GM11168 (cell line): ENCODE measurements around the gene TNIP3.

Experiments
- in situ Hi-C: fragments of 300-500 bp; cut with MboI; formaldehyde crosslinking; loops from one replicate; pipeline ENCODE4 v1.12.0; 2022; ENCODE audit warnings: low sequenced_read_pairs; ENCODE audit not compliant: unreplicated experiment

Gene TNIP3

DNA sequence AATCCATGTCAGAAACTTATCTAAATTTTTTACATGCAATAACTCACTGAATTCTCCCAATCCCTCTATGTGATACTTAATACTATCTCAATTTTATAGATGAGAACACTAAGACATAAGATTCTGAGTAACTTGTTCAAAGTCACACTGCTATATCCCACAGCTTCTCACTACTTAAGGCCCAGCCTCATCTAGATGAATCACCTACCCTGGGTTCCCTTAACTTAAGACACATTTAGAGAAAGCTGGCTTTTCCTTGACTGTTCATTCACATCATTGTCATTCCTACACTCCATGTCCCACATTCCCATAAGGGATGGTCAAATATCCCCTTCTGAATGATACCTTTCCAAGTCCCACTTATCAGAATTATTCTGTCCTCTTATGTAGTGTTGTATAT is 21.0 kb downstream of the TNIP3 start:
- in situ Hi-C loops: no loop called here

DNA sequence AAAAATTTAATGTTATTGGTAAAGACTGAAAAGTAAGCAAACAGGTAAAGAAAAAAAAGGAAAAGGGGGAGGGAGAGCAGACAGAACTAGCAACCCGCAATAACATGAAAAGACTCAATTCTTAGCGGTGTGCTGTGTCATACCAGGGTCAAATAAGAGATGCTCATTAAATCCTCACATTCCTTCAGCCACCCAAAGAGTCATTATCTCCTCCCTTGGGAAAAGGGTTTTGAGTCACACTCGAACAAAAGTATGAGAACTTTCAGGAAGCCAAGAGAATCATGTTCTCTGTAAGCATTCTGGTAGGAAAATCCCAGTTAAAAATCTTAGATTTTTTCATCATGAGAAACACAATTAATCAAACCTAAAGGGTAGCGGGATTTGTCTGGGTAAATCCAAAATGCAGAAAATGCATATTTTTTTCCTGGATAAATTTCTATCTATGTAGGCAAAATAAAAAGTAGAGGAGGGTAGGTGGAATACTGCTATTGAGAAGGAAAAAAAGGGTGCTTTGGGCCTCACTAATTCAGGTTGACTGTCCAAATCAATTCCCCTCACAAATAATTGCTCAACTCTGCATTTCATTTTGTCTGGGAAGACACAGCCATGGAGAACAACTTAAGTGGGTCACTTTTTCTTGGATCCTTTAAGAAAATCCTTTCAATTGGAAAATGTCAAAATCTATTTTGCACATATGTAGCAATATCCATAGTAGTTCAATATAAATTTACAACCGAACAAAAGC is 23.2 kb downstream of the TNIP3 start:
- in situ Hi-C loops: no loop called here

DNA sequence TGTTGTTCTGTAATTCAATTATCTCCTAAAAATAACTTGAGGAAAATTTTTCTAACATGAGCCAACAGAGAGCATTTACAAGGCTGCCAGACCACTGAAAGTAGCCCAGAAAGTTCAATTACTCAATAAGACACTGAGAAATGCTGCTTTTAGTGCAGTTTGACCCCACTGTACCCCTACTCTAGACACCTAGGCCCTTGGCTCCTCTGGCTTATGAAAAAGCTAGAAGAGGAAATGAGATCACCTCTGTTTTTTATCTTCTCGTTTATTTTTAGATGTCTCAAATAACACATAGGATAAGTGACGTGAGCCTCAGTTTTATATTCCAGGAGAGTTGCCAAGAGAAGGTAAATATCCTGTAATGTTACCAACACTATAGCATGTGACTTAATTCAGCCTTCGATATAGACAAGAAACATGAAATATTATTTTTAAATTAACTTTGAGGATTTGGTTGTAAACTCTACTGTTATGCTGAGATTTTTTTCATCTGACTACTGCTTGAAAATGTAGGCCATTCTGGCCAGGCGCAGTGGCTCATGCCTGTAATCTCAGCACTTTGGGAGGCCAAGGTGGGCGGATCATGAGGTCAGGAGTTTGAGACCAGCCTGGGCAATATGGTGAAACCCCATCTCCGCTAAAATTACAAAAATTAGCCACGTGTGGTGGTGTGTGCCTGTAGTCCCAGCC is 24.4 kb downstream of the TNIP3 start:
- in situ Hi-C loops: no loop called here

DNA sequence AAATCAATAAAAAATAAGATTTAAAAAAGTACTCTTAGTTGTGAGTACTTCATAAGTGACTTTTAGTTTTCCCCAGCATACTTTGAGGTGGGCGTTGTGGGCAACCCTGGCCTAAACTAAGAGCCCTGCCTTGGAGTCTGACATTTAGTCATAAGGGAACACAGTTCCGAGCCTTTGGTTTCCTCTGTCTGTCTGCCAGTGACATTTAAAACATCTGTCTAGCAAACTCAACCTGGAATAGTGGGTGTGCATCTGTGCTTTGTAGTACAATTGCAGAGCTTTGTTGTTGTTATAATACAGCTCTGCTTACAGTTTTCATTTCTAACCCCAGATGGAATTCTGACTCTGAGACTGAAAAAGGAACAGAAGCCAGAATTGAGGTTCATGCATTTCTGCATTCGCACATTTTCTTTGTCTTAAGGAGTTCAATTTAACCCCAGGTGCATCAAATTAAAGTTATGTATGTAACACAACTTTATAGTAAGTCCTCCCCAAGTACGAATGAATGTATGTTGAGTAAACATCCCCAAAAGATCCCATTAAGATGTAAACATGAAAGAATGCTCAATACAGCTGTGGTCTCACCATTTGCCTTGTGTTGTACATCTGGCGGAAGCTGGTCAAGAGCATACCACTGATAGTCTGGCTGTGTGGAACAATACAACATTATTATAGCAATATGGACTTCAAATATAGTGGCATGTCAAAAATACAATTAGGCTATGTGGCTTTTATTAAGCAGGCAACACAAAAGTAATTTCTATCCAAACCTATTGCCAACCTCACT is 25.9 kb downstream of the TNIP3 start:
- in situ Hi-C loops: no loop called here

DNA sequence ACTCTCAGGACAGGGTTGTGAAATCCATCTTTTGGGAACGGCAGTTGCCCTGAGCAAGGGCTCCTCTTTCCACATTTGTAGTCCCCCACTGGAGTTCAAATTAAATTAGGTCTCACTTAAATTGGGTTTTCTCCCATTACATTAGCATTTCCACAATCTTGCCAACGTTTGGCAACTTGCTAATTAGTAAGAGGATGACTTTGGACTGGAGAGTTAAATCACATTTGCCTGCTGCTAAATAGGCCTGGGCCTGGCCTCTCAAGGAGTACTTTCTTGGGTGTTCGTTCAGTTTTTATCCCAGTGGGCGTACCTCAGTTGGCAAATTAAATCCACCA is 33.8 kb downstream of the TNIP3 start:
- in situ Hi-C loops: no loop called here

DNA sequence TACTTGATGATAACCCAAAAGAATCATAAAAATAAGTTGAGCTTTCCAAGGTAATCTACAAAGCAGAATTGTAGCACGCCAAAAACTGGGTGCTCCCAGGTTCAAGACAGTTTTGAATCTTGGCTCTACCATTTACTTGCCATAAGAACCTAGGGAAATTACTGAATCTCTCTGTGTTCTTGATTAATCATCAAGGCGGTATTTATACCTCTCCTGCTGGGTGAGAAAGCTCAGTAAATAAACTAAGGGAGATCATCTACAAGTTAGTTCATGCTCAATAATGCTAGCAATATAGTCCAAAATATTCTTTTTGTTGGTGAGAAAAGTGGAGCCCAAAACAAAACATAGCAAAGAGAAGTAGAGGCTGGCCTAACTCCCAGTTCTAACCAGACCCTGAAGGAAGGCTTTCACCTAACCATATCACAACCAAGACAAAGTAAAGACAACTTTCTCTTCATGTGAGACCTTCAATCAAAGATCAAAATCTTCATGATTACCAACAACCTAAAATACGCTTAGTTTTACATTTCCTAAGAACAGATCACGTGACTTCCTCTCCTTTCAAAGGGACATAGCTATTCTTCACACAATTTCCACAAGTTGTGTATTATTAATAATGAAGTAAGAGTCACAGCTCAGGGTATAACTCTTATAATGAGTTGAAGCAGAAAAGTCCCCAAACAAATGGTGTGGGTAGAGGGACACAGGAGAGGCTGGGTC is 34.4 kb downstream of the TNIP3 start:
- in situ Hi-C loops: no loop called here

DNA sequence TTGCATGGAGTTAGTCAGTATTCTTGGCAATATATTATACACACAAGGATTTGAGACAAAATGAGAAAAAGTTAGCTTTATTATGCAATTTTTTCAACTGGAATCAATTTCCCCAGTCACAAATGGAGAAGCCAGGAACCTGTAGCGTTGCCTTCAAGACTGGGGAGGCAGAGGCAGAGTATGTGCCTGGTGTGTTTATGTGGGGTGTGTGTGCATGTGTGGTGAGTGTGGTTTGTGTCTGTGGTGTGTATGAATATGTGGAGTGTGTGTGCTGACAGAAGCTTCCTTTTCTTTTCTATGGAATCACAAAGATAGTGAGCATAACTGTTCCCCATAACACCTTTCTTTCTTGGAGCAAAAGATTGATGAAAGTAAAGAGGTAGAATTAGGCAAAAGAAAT is 37.0 kb downstream of the TNIP3 start:
- in situ Hi-C loops: no loop called here

DNA sequence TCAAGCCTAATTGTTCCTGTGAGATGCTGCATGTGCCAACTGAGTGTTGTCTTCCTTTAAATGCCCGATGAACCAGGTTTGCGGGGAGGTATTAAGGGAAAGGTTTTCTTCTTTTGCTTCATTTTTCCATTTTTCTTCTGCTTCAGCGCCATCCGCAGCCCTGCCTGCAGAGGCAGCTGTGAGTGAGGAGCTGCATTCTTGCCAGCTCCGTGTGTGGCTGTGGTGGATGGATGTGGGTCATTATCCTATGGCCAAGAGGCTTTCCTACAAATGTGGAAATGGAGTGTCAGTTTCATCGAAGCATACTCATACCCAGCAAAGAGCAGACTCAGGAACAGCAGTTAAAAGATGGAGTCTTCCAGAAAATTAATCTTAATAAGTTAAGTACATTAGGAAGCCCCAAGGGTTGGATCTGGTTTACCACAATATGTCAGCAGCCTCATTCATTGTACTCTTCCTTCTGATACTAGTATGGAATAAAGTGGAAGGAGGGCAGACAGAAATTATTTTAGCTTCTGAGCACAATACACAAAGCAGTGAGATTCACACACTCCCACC is 37.6 kb downstream of the TNIP3 start:
- in situ Hi-C loops: no loop called here

DNA sequence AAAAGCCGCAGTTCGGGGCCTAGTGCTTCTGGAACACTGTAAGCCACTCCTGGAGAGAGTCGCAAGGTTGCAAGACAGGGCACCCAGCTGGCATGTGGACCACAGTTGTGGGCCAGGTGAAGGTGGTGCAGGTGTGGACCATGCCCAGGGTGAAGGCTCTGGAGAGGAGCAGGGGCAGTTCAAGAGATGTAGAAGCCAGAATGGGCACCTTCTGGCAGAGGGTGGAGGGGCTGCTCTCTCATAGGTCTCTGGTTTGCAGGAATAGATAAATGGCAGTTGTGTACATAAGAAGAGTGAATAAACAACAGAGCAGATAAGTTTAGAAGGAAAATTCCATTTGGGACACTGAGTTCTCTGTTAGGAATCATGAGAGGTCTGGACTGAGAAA is 38.6 kb downstream of the TNIP3 start:
- in situ Hi-C loops: no loop called here

DNA sequence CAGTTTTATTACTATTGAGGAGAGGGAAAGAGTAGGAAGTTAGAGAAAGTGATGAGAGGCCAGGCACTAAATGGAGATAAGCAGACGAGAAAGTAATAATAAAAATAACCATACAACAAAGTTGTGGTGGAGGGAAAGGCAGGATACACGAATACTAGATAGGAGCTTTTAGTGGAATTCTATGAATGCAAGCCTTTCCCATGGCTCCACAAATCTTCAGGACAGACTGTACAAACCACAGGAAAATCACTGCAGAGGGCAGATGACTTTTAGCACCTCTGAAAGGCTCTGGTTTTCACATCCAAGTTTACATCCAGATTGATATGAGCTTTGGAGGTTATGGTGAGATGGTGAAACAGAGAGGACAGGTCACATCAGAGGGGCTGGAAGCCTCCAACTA is 41.5 kb downstream of the TNIP3 start:
- in situ Hi-C loops: loop anchor here (25.0 kb wide), 1 partner anchor 260 kb away; no protein-coding TSS in a partner anchor

DNA sequence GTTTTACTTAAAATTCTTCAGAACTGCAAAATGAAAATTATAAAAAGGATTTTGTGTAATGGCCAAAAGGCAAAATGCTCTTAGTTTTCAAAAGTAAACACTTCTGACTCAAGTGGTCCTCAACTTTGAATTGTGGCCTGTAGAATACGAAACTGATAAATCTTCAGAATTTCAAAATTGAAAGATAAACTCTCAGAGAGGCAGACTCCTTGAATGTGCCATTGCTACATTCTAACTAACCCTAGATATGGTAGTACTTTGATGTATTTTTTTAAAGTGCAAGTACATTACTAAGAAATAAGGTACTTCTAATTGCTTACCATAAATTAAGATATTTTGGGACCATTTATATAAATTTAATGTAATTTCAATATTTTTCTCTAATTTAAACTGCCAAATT is 44.4 kb downstream of the TNIP3 start:
- in situ Hi-C loops: loop anchor here (25.0 kb wide), 1 partner anchor 257 kb away; no protein-coding TSS in a partner anchor

DNA sequence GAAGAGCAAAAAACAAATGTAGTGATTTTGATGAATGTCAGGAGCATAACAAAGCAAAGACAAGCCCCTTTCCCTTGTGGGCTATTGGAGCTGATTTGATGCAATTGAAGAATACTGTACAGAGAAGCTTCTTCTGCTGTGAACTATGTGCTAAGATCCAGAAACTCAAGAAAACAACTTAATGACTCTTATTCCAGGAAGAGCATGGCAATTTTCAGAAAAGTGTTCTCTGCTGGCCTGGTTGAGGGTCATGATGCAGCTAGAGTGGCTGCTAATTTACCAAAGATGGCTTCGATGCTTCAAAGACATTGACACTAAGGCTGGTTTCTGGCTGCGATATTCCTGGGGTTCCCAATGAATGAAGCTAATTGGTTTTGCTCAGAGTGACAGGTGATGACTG is 45.8 kb downstream of the TNIP3 start:
- in situ Hi-C loops: loop anchor here (25.0 kb wide), 1 partner anchor 256 kb away; no protein-coding TSS in a partner anchor

DNA sequence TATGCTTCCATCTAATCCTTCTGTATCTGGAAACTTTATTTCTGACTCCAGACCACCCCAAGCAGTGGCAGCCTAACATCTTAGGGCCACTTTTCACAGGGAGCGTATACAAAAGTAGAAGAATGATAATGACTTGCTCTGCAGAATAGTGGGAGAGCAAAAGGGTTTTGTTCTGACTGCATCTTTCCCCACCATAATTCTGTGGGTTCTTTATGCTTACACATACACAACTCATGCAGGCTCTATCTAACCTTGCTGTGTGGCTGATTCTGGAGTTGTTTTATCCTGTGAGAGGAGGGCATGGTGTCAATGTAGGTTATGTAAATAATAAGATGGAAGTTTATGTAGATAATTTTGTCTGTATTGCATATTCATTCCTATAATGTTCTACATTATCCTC is 49.4 kb downstream of the TNIP3 start:
- in situ Hi-C loops: loop anchor here (25.0 kb wide), 1 partner anchor 252 kb away; no protein-coding TSS in a partner anchor

DNA sequence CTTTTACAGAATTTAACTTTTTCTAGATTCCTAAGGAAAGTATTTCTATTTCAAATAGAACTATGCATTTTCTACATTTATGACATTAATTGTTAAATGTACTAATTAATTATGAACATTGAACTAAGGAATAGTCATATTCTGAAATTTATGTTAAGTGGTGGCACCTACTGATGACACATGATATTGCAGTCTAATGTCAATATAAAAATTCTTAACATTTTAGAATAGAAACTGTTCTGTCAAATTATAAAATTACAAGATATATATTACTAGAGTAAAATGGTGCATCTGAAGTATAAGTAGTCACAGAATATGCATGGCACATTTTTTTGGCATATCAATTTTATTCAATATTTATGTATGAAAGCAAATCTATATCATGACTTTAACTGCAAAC is 51.6 kb downstream of the TNIP3 start:
- in situ Hi-C loops: loop anchor here (25.0 kb wide), 1 partner anchor 250 kb away; no protein-coding TSS in a partner anchor

DNA sequence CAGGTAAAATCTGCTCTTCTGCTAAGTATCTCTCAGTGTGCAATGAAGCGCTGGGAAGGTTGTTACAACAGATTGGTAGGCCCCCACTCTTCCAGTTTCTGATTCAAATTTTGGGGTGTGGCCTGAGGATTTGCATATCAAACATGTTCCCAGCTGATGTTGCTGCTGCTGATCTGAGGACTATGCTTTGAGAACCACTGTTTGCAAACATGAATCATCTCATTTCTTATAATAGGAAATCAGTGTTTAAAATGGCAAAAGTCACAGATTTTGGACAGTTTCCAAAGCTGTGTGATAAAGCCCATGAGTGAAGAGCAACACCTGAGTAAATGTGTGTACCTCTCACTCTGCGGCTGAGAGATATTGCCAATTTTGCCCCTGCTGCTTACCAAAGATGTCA is 55.6 kb downstream of the TNIP3 start:
- in situ Hi-C loops: loop anchor here (25.0 kb wide), 1 partner anchor 246 kb away; no protein-coding TSS in a partner anchor

DNA sequence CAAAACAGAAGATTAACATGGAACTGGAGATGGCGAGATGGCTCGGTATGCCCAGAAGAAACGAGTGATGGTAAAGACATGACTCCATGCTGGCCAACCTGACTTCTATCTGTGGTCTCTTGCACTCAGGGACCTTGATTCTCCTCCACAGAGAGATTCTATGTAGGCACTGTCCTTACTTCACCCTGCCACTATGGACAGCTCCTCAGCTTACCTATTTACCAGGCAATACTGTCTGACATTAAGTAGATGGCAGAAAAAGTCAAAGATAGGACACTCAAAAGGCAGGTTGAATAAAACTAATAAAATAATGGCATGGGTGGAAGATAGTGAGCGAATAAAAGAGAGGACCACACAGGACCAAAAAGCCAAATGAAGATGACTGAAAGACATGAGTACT is 56.6 kb downstream of the TNIP3 start:
- in situ Hi-C loops: loop anchor here (25.0 kb wide), 1 partner anchor 245 kb away; no protein-coding TSS in a partner anchor

DNA sequence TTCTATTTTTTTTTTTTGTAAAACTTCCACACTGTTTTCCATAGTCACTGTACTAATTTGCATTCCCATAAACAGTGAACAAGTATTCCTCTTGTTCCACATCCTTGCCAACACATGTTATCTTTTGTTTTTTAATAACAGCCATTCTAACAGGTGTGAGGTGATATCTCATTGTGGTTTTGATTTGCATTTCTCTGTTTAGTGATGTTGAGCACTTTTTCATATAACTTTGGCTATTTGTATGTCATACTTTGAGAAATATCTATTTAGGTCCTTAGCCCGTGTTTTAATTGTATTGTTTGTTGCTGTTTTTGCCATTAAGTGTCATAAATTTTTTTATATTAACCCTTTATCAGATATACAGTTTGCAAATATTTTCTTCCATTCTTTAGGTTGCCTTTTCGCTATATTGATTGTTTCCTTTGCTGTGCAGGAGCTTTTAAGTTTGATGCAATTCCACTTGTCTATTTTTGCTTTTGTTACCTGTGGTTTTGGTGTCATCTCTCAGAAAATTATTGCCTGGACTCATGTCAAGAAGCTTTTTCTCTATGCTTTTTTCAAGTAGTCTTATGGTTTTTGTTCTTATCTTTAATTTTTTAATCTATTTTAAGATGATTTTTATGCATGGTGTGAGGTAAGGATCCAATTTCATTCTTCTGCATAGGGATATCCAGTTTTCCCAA is 63.9 kb downstream of the TNIP3 start:
- in situ Hi-C loops: loop anchor here (25.0 kb wide), 1 partner anchor 238 kb away; no protein-coding TSS in a partner anchor

DNA sequence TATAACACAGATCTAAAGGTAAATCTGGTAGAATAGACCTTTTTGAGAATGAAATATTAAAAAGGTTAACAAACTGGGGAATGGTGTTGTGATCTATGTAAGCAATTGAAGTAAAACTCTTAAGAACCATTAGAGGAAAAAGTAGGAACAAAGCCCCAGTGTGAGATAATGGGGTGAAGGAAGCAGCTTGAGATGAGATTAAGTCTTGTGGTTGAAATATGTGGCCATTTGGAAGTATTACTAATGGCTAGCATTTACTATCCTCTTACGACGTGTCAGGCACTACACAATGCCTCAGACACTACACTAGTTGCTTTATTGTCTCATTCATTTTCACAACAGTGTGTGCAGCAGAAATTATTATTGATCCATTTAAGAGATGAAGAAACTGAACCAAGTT is 65.9 kb downstream of the TNIP3 start:
- in situ Hi-C loops: loop anchor here (25.0 kb wide), 2 partner anchors 386 to 936 kb away; no protein-coding TSS in a partner anchor

DNA sequence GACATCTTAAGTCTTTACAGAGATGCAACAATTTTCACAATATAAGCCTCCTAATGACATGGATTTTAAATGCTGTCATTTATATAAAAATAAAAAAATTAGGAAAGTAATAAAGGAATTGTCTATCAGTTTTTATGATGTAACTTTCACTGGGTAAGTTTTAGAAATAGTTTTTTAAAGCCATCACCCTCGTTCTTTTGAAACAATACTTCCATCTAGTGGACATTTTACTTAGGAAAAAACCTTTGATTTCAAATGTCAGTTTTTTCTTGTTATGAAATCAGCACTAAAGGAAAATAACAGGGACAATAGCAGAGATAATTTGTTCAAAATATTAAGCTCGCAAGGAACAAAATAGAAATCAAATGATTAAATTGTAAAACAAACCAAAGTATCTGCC is 67.5 kb downstream of the TNIP3 start:
- in situ Hi-C loops: loop anchor here (25.0 kb wide), 2 partner anchors 384 to 934 kb away; no protein-coding TSS in a partner anchor
